ENCODE data around the gene FAM120AOS. TPM values are rescaled to one million over a fixed set of nuclear protein-coding genes. Genes with fewer than 3 reads are reported as not detected.

Gene FAM120AOS
- total and polyA plus RNA-seq, 2 experiments from 2014 or later = 56.0 to 62.4 TPM

GRCh38 chr9:93471124-93471523, 17.7 kb upstream of the FAM120AOS start:
- 97% methylated on average over 6 of the region's 6 CpGs for WGBS (ENCODE audit: low lambda C conversion rate, missing lambda C conversion rate)
- Histone ChIP-seq H3K4me2 (no peak overlapping the region), H3K9me2 (replicated peaks; ENCODE audit: insufficient read depth) (no peaks in the 10 kb centered on the region), H3K4me3 (no peak overlapping the region), H3K79me2 (peaks cover 97% of the 10 kb centered on the region), H3K27ac (no peak overlapping the region), H3K27me3 (no peaks in the 10 kb centered on the region), H3K36me3 (replicated peaks; ENCODE audit: insufficient read depth, low read depth) (no peaks in the 10 kb centered on the region), H4K20me1 (ENCODE audit: insufficient read depth, poor library complexity, severe bottlenecking) (peaks cover 48% of the 10 kb centered on the region), H2AFZ (no peak overlapping the region), H3K4me1 (ENCODE audit: insufficient read depth) (peaks cover 28% of the 10 kb centered on the region), H3K9me3 (ENCODE audit: low read depth) (no peaks in the 10 kb centered on the region)
- no peak for DNase-seq (ENCODE audit: low spot score)
- TF ChIP-seq CTCF (IDR thresholded peaks at IDR 0.05; ENCODE audit: poor library complexity) = no peak
- TF ChIP-seq EZH2 (IDR thresholded peaks at IDR 0.05; ENCODE audit: borderline replicate concordance) = no peak
- no peak for TF ChIP-seq EZH2phosphoT487 (IDR thresholded peaks at IDR 0.05; ENCODE audit: low read depth, severe bottlenecking, unreplicated experiment)

- peaks cover 33% of the 10 kb centered on the region for H3K4me1 ChIP-seq (ENCODE audit: insufficient read depth)
- peaks cover 98% of the 10 kb centered on the region for H3K79me2 ChIP-seq
- no peak overlapping the region for H3K4me2 ChIP-seq
- no peaks in the 10 kb centered on the region for H3K9me3 ChIP-seq (ENCODE audit: low read depth)
- no peak overlapping the region for H2AFZ ChIP-seq
- DNase-seq (ENCODE audit: low spot score) = no peak
- no peak for TF ChIP-seq CTCF (IDR thresholded peaks at IDR 0.05; ENCODE audit: poor library complexity)
- TF ChIP-seq EZH2 (IDR thresholded peaks at IDR 0.05; ENCODE audit: borderline replicate concordance) = no peak
- TF ChIP-seq EZH2phosphoT487 (IDR thresholded peaks at IDR 0.05; ENCODE audit: low read depth, severe bottlenecking, unreplicated experiment) = no peak
- H3K27me3 ChIP-seq = no peaks in the 10 kb centered on the region
- H3K9me2 ChIP-seq (replicated peaks; ENCODE audit: insufficient read depth) = no peaks in the 10 kb centered on the region
- H4K20me1 ChIP-seq (ENCODE audit: insufficient read depth, poor library complexity, severe bottlenecking) = peaks cover 45% of the 10 kb centered on the region
- no peak overlapping the region for H3K4me3 ChIP-seq
- no peaks in the 10 kb centered on the region for H3K36me3 ChIP-seq (replicated peaks; ENCODE audit: insufficient read depth, low read depth)
- 93% methylated on average over 5 of the region's 5 CpGs for WGBS (ENCODE audit: low lambda C conversion rate, missing lambda C conversion rate)
- no peak overlapping the region for H3K27ac ChIP-seq
Observed at GRCh38 chr9:93470391-93470790, 17.0 kb upstream of the FAM120AOS start.

GRCh38 chr9:93468763-93469456, 15.5 kb upstream of the FAM120AOS start:
- Histone ChIP-seq H3K27me3 (no peaks in the 10 kb centered on the region), H3K9me3 (ENCODE audit: low read depth) (no peaks in the 10 kb centered on the region), H3K4me1 (ENCODE audit: insufficient read depth) (peaks cover 33% of the 10 kb centered on the region), H4K20me1 (ENCODE audit: insufficient read depth, poor library complexity, severe bottlenecking) (peaks cover 49% of the 10 kb centered on the region), H3K4me2 (peak overlapping the region; percentile 21), H2AFZ (no peak overlapping the region), H3K9me2 (replicated peaks; ENCODE audit: insufficient read depth) (no peaks in the 10 kb centered on the region), H3K79me2 (peaks cover 98% of the 10 kb centered on the region), H3K4me3 (no peak overlapping the region), H3K27ac (peak overlapping the region; percentile 58), H3K36me3 (replicated peaks; ENCODE audit: insufficient read depth, low read depth) (no peaks in the 10 kb centered on the region)
- TF ChIP-seq EZH2 (IDR thresholded peaks at IDR 0.05; ENCODE audit: borderline replicate concordance) (no peak), CTCF (IDR thresholded peaks at IDR 0.05; ENCODE audit: poor library complexity) (no peak), EZH2phosphoT487 (IDR thresholded peaks at IDR 0.05; ENCODE audit: low read depth, severe bottlenecking, unreplicated experiment) (no peak)
- WGBS (ENCODE audit: low lambda C conversion rate, missing lambda C conversion rate) = 25% methylated on average over 5 of the region's 5 CpGs
- DNase-seq (ENCODE audit: low spot score) = peak; percentile 28
